B cell (primary cell): ENCODE results near the gene CCNI2. TPM values are rescaled to one million over a fixed set of nuclear protein-coding genes. Genes with fewer than 3 reads are reported as not detected.

ENCODE experiments used
- ATAC-seq: fragments of 200-7000 bp; cut with Tn5 transposase; one replicate; pipeline ENCODE4 v1.10.0; 2021; ENCODE audit warnings: low read depth, mild to moderate bottlenecking, moderate number of reproducible peaks, moderate library complexity
- CTCF ChIA-PET: fragments of 350-600 bp; sonication (Branson Sonifier 250); formaldehyde crosslinking; loops from one replicate; lab custom pipeline; 2021; ENCODE audit warnings: antibody characterized with exemption, inconsistent platforms; lab: Charles Lee
- POLR2A ChIA-PET: fragments of 350-600 bp; sonication (Branson Sonifier 250); formaldehyde crosslinking; loops from one replicate; lab custom pipeline; 2021; ENCODE audit warnings: antibody characterized with exemption; lab: Charles Lee
- DNase-seq: peaks from one replicate; pipeline ENCODE4 v3.0.0; 2013
- H2AFZ ChIP-seq: 2 replicates; pipeline ENCODE4 v1.6.1; 2012; ENCODE audit warnings: mild to moderate bottlenecking, low read depth, low read length; ENCODE audit not compliant: insufficient read depth, poor library complexity, severe bottlenecking
- H3K27ac ChIP-seq, 2 donors: 1 replicate in 1 of 2; 2 replicates in 1 of 2; pipeline ENCODE4 v1.5.1; 2012 to 2013; ENCODE audit warnings: low read length in 2 of 2, mild to moderate bottlenecking in 2 of 2, moderate library complexity in 1 of 2
- H3K27me3 ChIP-seq, 4 experiments: fragments of 200-600 bp in 1 of 4; sonication (generic) in 1 of 4; replicated peaks in 1 of 4; 1 replicate in 2 of 4; 2 replicates in 2 of 4; pipeline versions ENCODE4 v1.6.1 to v1.7.0; 2013 to 2016; ENCODE audit warnings: low read length in 3 of 4, mild to moderate bottlenecking in 2 of 4, mixed read lengths in 1 of 4, moderate library complexity in 1 of 4; ENCODE audit not compliant: insufficient read depth in 4 of 4, control insufficient read depth in 3 of 4; ENCODE audit errors: control extremely low read depth in 1 of 4
- H3K36me3 ChIP-seq, 2 experiments: replicated peaks in 1 of 2; 1 replicate in 1 of 2; 2 replicates in 1 of 2; pipeline versions ENCODE4 v1.6.1 to v1.7.1; 2013; ENCODE audit warnings: low read length in 1 of 2; ENCODE audit not compliant: insufficient read depth in 2 of 2, control insufficient read depth in 1 of 2; ENCODE audit errors: control extremely low read depth in 1 of 2, extremely low read depth in 1 of 2
- H3K4me1 ChIP-seq, 2 donors: fragments of 200-600 bp in 1 of 2; sonication (generic) in 1 of 2; 1 replicate in 1 of 2; 2 replicates in 1 of 2; pipeline versions ENCODE4 v1.5.1 to v1.6.1; 2013 to 2017; ENCODE audit warnings: low read length in 2 of 2; ENCODE audit not compliant: control insufficient read depth in 2 of 2, insufficient read depth in 2 of 2
- H3K4me2 ChIP-seq: replicated peaks from 2 replicates; pipeline ENCODE3; 2012; ENCODE audit warnings: mild to moderate bottlenecking, low read depth, low read length; ENCODE audit not compliant: poor library complexity, severe bottlenecking
- H3K4me3 ChIP-seq, 5 experiments: fragments of 200-600 bp in 1 of 5; sonication (generic) in 1 of 5; 1 replicate in 3 of 5; 2 replicates in 2 of 5; pipeline versions ENCODE4 v1.5.1 to v1.7.0; 2011 to 2016; ENCODE audit warnings: low read length in 4 of 5, mild to moderate bottlenecking in 4 of 5, low read depth in 2 of 5, control low read depth in 1 of 5, moderate library complexity in 1 of 5; ENCODE audit not compliant: insufficient read depth in 1 of 5; ENCODE audit errors: control extremely low read depth in 1 of 5, extremely low read depth in 1 of 5
- H3K79me2 ChIP-seq: fragments of 200-600 bp; sonication (generic); one replicate; pipeline ENCODE4 v1.6.0; 2016; ENCODE audit warnings: low read length; ENCODE audit not compliant: control insufficient read depth, insufficient read depth
- H3K9ac ChIP-seq: fragments of 200-600 bp; sonication (generic); 2 replicates; pipeline ENCODE4 v1.6.1; 2017; ENCODE audit warnings: mild to moderate bottlenecking, low read length, moderate library complexity
- H3K9me3 ChIP-seq, 3 donors: one replicate each; pipeline versions ENCODE4 v1.6.1 to v1.7.1; 2013; ENCODE audit warnings: low read length in 2 of 3; ENCODE audit not compliant: control insufficient read depth in 2 of 3, insufficient read depth in 1 of 3; ENCODE audit errors: control extremely low read depth in 1 of 3
- H4K20me1 ChIP-seq: 2 replicates; pipeline ENCODE4 v1.6.0; 2012; ENCODE audit warnings: mild to moderate bottlenecking, low read length; ENCODE audit not compliant: insufficient read depth, control insufficient read depth, poor library complexity, severe bottlenecking
- H3K27ac Mint-ChIP-seq: one replicate; pipeline ENCODE4 v1.8.0; 2021; ENCODE audit warnings: mixed read lengths
- H3K27me3 Mint-ChIP-seq: one replicate; pipeline ENCODE4 v1.8.0; 2021; ENCODE audit warnings: mixed read lengths
- H3K4me1 Mint-ChIP-seq: one replicate; pipeline ENCODE4 v1.8.0; 2021; ENCODE audit warnings: mixed read lengths
- H3K4me3 Mint-ChIP-seq: one replicate; pipeline ENCODE4 v1.8.0; 2021; ENCODE audit warnings: mixed read lengths
- H3K9me3 Mint-ChIP-seq: one replicate; pipeline ENCODE4 v1.8.0; 2022; ENCODE audit warnings: mixed read lengths; ENCODE audit not compliant: insufficient read depth
- CTCF ChIP-seq: fragments of 200-600 bp; IDR thresholded peaks from one replicate; pipeline ENCODE4 v1.8.0; 2022; ENCODE audit warnings: antibody characterized with exemption, mild to moderate bottlenecking
- EZH2 ChIP-seq: IDR thresholded peaks from 2 replicates; pipeline ENCODE4 v1.6.1; 2012; ENCODE audit warnings: borderline replicate concordance, low read depth, mild to moderate bottlenecking, moderate library complexity, low read length; ENCODE audit not compliant: insufficient read depth, poor library complexity, severe bottlenecking
- WGBS: methylation state at CpG from one replicate; pipeline ENCODE4 v1.1.5; 2013; ENCODE audit warnings: missing lambda C conversion rate; ENCODE audit not compliant: insufficient coverage; 5-methylcytosine and 5-hydroxymethylcytosine counted together
- intact Hi-C: fragments of 100-400 bp; cut with micrococcal nuclease; formaldehyde crosslinking; loops from one replicate; pipeline ENCODE4 v1.10.0; 2022
- polyA plus RNA-seq: library from polyadenylated mRNA; depleted of rRNA; stranded (reverse); fragments of >200 nt; gene quantifications from 2 replicates; pipeline ENCODE4 v1.2.3, GENCODE V29; 2012
- total RNA-seq, 2 donors: library from RNA; stranded (reverse); fragments of 120-200 nt in 1 of 2; gene quantifications; 1 replicate in 1 of 2; 2 replicates in 1 of 2; pipeline versions ENCODE4 v1.2.3 to v1.2.4, GENCODE V29; 2013 to 2022

CCNI2 gene
- total and polyA plus RNA-seq, 2 donors (not counting 1 experiment from before 2014, with no cell fraction given), result 0.39 to 2.0 TPM

GRCh38 chr5:132790201-132790865 lies 43.1 kb downstream of the CCNI2 start:
- 56% methylated on average over 2 of the region's 2 CpGs for WGBS
- TF ChIP-seq EZH2 (no peak), CTCF (no peak)
- Mint-ChIP-seq H3K4me1 (no peaks in the 10 kb centered on the region), H3K27ac (no peak overlapping the region), H3K27me3 (peaks cover 37% of the 10 kb centered on the region), H3K9me3 (no peaks in the 10 kb centered on the region), H3K4me3 (no peak overlapping the region)
- intact Hi-C loops, result no loop called here
- no peak overlapping the region for H3K27ac ChIP-seq
- DNase-seq, result no peak
- H2AFZ ChIP-seq, result no peak overlapping the region
- H3K4me3 ChIP-seq, result no peak overlapping the region
- H3K79me2 ChIP-seq, result no peaks in the 10 kb centered on the region
- CTCF ChIA-PET, result interaction anchor here (0.7 kb wide), 1 partner anchor 9 kb away, joined by 3 read pairs; no protein-coding TSS in a partner anchor
- no peak for ATAC-seq
- POLR2A ChIA-PET, result no interaction called here
- no peaks in the 10 kb centered on the region for H3K9me3 ChIP-seq
- no peaks in the 10 kb centered on the region for H3K4me1 ChIP-seq
- H3K9ac ChIP-seq, result no peak overlapping the region
- no peaks in the 10 kb centered on the region for H3K36me3 ChIP-seq
- no peak overlapping the region for H3K4me2 ChIP-seq
- no peaks in the 10 kb centered on the region for H4K20me1 ChIP-seq
- peaks cover 0 to 12% (median 3%) of the 10 kb centered on the region in 4 experiments for H3K27me3 ChIP-seq

GRCh38 chr5:132791026-132791425 lies 43.8 kb downstream of the CCNI2 start:
- ChIA-PET CTCF (interaction anchor here (0.6 to 0.7 kb wide), 2 partner anchors 9 to 504 kb away, joined by 3 read pairs; no protein-coding TSS in a partner anchor), POLR2A (no interaction called here)
- no peak for TF ChIP-seq EZH2
- no peak for TF ChIP-seq CTCF

More at GRCh38 chr5:132791026-132791425, 43.8 kb downstream of the CCNI2 start:
- Histone ChIP-seq H3K4me3 (no peak overlapping the region), H3K27ac (no peak overlapping the region), H3K9me3 (no peaks in the 10 kb centered on the region), H3K27me3 (peaks cover 0 to 12% (median 3%) of the 10 kb centered on the region in 4 experiments), H3K4me1 (no peaks in the 10 kb centered on the region), H3K4me2 (no peak overlapping the region), H2AFZ (no peak overlapping the region), H3K36me3 (no peaks in the 10 kb centered on the region), H4K20me1 (no peaks in the 10 kb centered on the region), H3K9ac (no peak overlapping the region), H3K79me2 (no peaks in the 10 kb centered on the region)
- no peak for ATAC-seq
- no peak overlapping the region for H3K4me3 Mint-ChIP-seq
- H3K9me3 Mint-ChIP-seq, result no peaks in the 10 kb centered on the region
- no peak for DNase-seq
- H3K27me3 Mint-ChIP-seq, result peaks cover 34% of the 10 kb centered on the region
- no peak overlapping the region for H3K27ac Mint-ChIP-seq
- WGBS, result 100% methylated on average over 1 of the region's 3 CpGs
- H3K4me1 Mint-ChIP-seq, result no peaks in the 10 kb centered on the region
- intact Hi-C loops, result no loop called here
